H1 (cell line): Measurements from ENCODE around the gene ACAP2. TPM values are rescaled to one million over a fixed set of nuclear protein-coding genes. Genes with fewer than 3 reads are reported as not detected.

Experiments
- CTCF ChIA-PET: fragments of 300-600 bp; sonication (Branson Sonifier 250); formaldehyde crosslinking; loops from one replicate; lab custom pipeline; 2021; ENCODE audit not compliant: partially characterized antibody; lab: Charles Lee
- POLR2A ChIA-PET: fragments of 300-600 bp; sonication (Branson Sonifier 250); formaldehyde crosslinking; loops from one replicate; lab custom pipeline; 2021; ENCODE audit warnings: inconsistent platforms; ENCODE audit not compliant: partially characterized antibody; lab: Charles Lee
- DNase-seq, 2 experiments: peaks; one replicate each; pipeline versions ENCODE4 v3.0.0 to v3.0.0-alpha.2; 2010 to 2022; ENCODE audit warnings: low spot score in 2 of 2, low read depth in 1 of 2, mixed read lengths in 1 of 2
- FAIRE-seq: peaks from 2 replicates; lab custom pipeline; 2011; peaks lifted over from hg19 to GRCh38; lab: Jason Lieb, UNC
- H2AFZ ChIP-seq: 2 replicates; pipeline ENCODE4 v1.8.1; 2012; ENCODE audit warnings: low read length, inconsistent platforms
- H2AK5ac ChIP-seq: 2 replicates; pipeline ENCODE4 v1.6.1; 2013; ENCODE audit warnings: low read depth, low read length
- H2BK120ac ChIP-seq: replicated peaks from 2 replicates; pipeline ENCODE3; 2013; ENCODE audit warnings: low read depth, low read length, inconsistent platforms
- H2BK12ac ChIP-seq: 2 replicates; pipeline ENCODE4 v1.6.1; 2013; ENCODE audit warnings: low read depth, low read length
- H2BK15ac ChIP-seq: 2 replicates; pipeline ENCODE4 v1.6.1; 2013; ENCODE audit warnings: low read length
- H2BK20ac ChIP-seq: 2 replicates; pipeline ENCODE4 v1.6.1; 2013; ENCODE audit warnings: low read length
- H2BK5ac ChIP-seq: 2 replicates; pipeline ENCODE4 v1.6.1; 2013; ENCODE audit warnings: low read depth, low read length
- H3K14ac ChIP-seq: 2 replicates; pipeline ENCODE4 v1.6.1; 2013; ENCODE audit warnings: inconsistent platforms; ENCODE audit not compliant: insufficient read length
- H3K18ac ChIP-seq: 2 replicates; pipeline ENCODE4 v1.6.1; 2013; ENCODE audit warnings: low read length; ENCODE audit errors: extremely low read depth
- H3K23ac ChIP-seq: 2 replicates; pipeline ENCODE4 v1.6.1; 2013; ENCODE audit warnings: inconsistent platforms; ENCODE audit not compliant: insufficient read length
- H3K23me2 ChIP-seq: 2 replicates; pipeline ENCODE4 v1.6.1; 2013; ENCODE audit warnings: low read depth, low read length
- H3K27ac ChIP-seq: 2 replicates; pipeline ENCODE4 v1.6.1; 2011; ENCODE audit warnings: low read depth, low read length, inconsistent platforms
- H3K27me3 ChIP-seq, 4 experiments: replicated peaks in 1 of 4; 1 replicate in 1 of 4; 2 replicates in 3 of 4; pipeline versions ENCODE4 v1.6.1 to v1.8.1; 2011 to 2013; ENCODE audit warnings: low read length in 3 of 4, mild to moderate bottlenecking in 3 of 4, inconsistent platforms in 2 of 4, mixed read lengths in 2 of 4, moderate library complexity in 1 of 4; ENCODE audit not compliant: control insufficient read depth in 3 of 4, insufficient read depth in 3 of 4; ENCODE audit errors: extremely low read depth in 1 of 4
- H3K36me3 ChIP-seq, 4 experiments: 2 replicates each; pipeline versions ENCODE4 v1.6.1 to v1.8.1; 2011 to 2013; ENCODE audit warnings: mild to moderate bottlenecking in 4 of 4, low read length in 3 of 4, moderate library complexity in 2 of 4, control low read depth in 1 of 4, inconsistent platforms in 1 of 4; ENCODE audit not compliant: insufficient read depth in 4 of 4, control insufficient read depth in 2 of 4
- H3K4ac ChIP-seq: replicated peaks from 2 replicates; pipeline ENCODE3; 2013; ENCODE audit warnings: low read length, low read depth, mixed read lengths, inconsistent platforms; ENCODE audit not compliant: insufficient read length
- H3K4me1 ChIP-seq, 4 experiments: replicated peaks in 1 of 4; 1 replicate in 1 of 4; 2 replicates in 3 of 4; pipeline versions ENCODE4 v1.6.1 to v1.8.1; 2011 to 2013; ENCODE audit warnings: low read length in 3 of 4, inconsistent platforms in 2 of 4, mixed read lengths in 1 of 4; ENCODE audit not compliant: insufficient read depth in 4 of 4, control insufficient read depth in 3 of 4
- H3K4me2 ChIP-seq, 2 experiments: 2 replicates each; pipeline versions ENCODE4 v1.6.1 to v1.8.1; 2011 to 2013; ENCODE audit warnings: low read depth in 2 of 2, low read length in 2 of 2, control low read depth in 1 of 2, inconsistent platforms in 1 of 2, mild to moderate bottlenecking in 1 of 2; ENCODE audit not compliant: insufficient read depth in 1 of 2
- H3K4me3 ChIP-seq, 4 experiments: fragments of 200-600, 300-600 bp in 1 of 4; sonication (generic), shearing (Covaris generic), sonication (Bioruptor Twin) in 1 of 4; 2 replicates each; pipeline versions ENCODE4 v1.5.1 to v1.8.1; 2011 to 2016; ENCODE audit warnings: low read length in 4 of 4, low read depth in 3 of 4, control low read depth in 2 of 4, inconsistent platforms in 2 of 4, mild to moderate bottlenecking in 2 of 4, mixed read lengths in 1 of 4, moderate library complexity in 1 of 4; ENCODE audit not compliant: insufficient read depth in 2 of 4; ENCODE audit errors: extremely low read depth in 1 of 4
- H3K56ac ChIP-seq: replicated peaks from 2 replicates; pipeline ENCODE3; 2013; ENCODE audit warnings: low read depth, mild to moderate bottlenecking, mixed read lengths, low read length, inconsistent platforms; ENCODE audit not compliant: insufficient read length
- H3K79me1 ChIP-seq: 2 replicates; pipeline ENCODE4 v1.6.1; 2013; ENCODE audit warnings: low read depth, low read length, control low read depth
- H3K79me2 ChIP-seq, 2 experiments: 2 replicates each; pipeline versions ENCODE4 v1.6.1 to v1.8.1; 2012 to 2013; ENCODE audit warnings: low read length in 2 of 2, mild to moderate bottlenecking in 2 of 2, inconsistent platforms in 1 of 2; ENCODE audit not compliant: insufficient read depth in 2 of 2, control insufficient read depth in 1 of 2
- H3K9ac ChIP-seq, 4 experiments: replicated peaks in 1 of 4; 1 replicate in 1 of 4; 2 replicates in 3 of 4; pipeline versions ENCODE4 v1.6.1 to v1.8.1; 2011 to 2013; ENCODE audit warnings: low read depth in 3 of 4, low read length in 3 of 4, control low read depth in 2 of 4, mild to moderate bottlenecking in 2 of 4, moderate library complexity in 2 of 4, inconsistent platforms in 1 of 4; ENCODE audit errors: extremely low read depth in 1 of 4
- H3K9me3 ChIP-seq, 2 experiments: 2 replicates each; pipeline versions ENCODE4 v1.6.1 to v1.8.1; 2012 to 2013; ENCODE audit warnings: mild to moderate bottlenecking in 2 of 2, moderate library complexity in 2 of 2, control low read depth in 1 of 2, inconsistent platforms in 1 of 2, low read depth in 1 of 2, low read length in 1 of 2, mixed read lengths in 1 of 2; ENCODE audit not compliant: insufficient read depth in 2 of 2
- H4K20me1 ChIP-seq, 2 experiments: replicated peaks in 1 of 2; 2 replicates each; pipeline versions ENCODE3 to v1.8.1; 2011 to 2013; ENCODE audit warnings: inconsistent platforms in 2 of 2, low read length in 2 of 2, mild to moderate bottlenecking in 1 of 2; ENCODE audit not compliant: insufficient read depth in 2 of 2, control insufficient read depth in 1 of 2
- H4K5ac ChIP-seq: 2 replicates; pipeline ENCODE4 v1.6.1; 2013; ENCODE audit warnings: low read length, low read depth, mixed read lengths, inconsistent platforms; ENCODE audit not compliant: insufficient read length
- H4K8ac ChIP-seq: 2 replicates; pipeline ENCODE4 v1.8.0; 2013; ENCODE audit warnings: mild to moderate bottlenecking, moderate library complexity, low read length, inconsistent platforms; ENCODE audit not compliant: insufficient read depth; ENCODE audit errors: extremely low read depth
- H4K91ac ChIP-seq: replicated peaks from 2 replicates; pipeline ENCODE3; 2013; ENCODE audit warnings: low read length, mixed read lengths, inconsistent platforms; ENCODE audit not compliant: insufficient read length
- BACH1 ChIP-seq: IDR thresholded peaks from 2 replicates; pipeline ENCODE4 v1.6.1; 2012; ENCODE audit warnings: low read length, improper control_type of control experiment
- CEBPB ChIP-seq: IDR thresholded peaks from 2 replicates; pipeline ENCODE4 v1.6.1; 2012; ENCODE audit warnings: low read depth, low read length
- EGR1 ChIP-seq: IDR thresholded peaks from 2 replicates; pipeline ENCODE4 v1.6.1; 2011; ENCODE audit warnings: low read depth, low read length, borderline replicate concordance
- HDAC2 ChIP-seq, 2 experiments: fragments of 300-600 bp in 1 of 2; sonication (generic) in 1 of 2; IDR thresholded peaks; 2 replicates each; pipeline ENCODE4 v1.6.1; 2011 to 2012; ENCODE audit warnings: low read depth in 2 of 2, low read length in 2 of 2, mild to moderate bottlenecking in 2 of 2, moderate library complexity in 2 of 2, borderline replicate concordance in 1 of 2, inconsistent platforms in 1 of 2
- HDAC6 ChIP-seq: IDR thresholded peaks from one replicate; pipeline ENCODE4 v1.7.1; 2012; ENCODE audit warnings: low read depth, mild to moderate bottlenecking, inconsistent platforms, low read length, moderate library complexity
- NRF1 ChIP-seq: IDR thresholded peaks from 2 replicates; pipeline ENCODE4 v1.6.1; 2011; ENCODE audit warnings: mild to moderate bottlenecking, low read depth, low read length, improper control_type of control experiment
- POLR2A ChIP-seq, 2 experiments: IDR thresholded peaks; 1 replicate in 1 of 2; 2 replicates in 1 of 2; pipeline ENCODE4 v1.6.1; 2011; ENCODE audit warnings: low read depth in 2 of 2, low read length in 2 of 2, mild to moderate bottlenecking in 2 of 2; ENCODE audit errors: control extremely low read depth in 1 of 2
- TAF7 ChIP-seq: optimal IDR thresholded peaks from 2 replicates; pipeline ENCODE3; 2011; ENCODE audit warnings: low read depth, mild to moderate bottlenecking, inconsistent platforms, low read length, moderate library complexity, borderline replicate concordance
- YY1 ChIP-seq: IDR thresholded peaks from 2 replicates; pipeline ENCODE4 v1.6.1; 2011; ENCODE audit warnings: low read depth, mild to moderate bottlenecking, low read length
- WGBS, 2 experiments: shearing (Covaris generic) in 1 of 2; methylation state at CpG; one replicate each; pipeline versions ENCODE4 v1.1.6 to v1.1.7; 2013 to 2015; ENCODE audit warnings: low lambda C conversion rate in 2 of 2, mixed read lengths in 2 of 2, inconsistent platforms in 1 of 2, low coverage in 1 of 2, missing lambda C conversion rate in 1 of 2; ENCODE audit not compliant: insufficient replicate concordance in 2 of 2, insufficient coverage in 1 of 2, insufficient read length in 1 of 2; ENCODE audit errors: extremely low coverage in 1 of 2, missing lambda C conversion rate in 1 of 2; 5-methylcytosine and 5-hydroxymethylcytosine counted together
- polyA plus RNA-seq, 7 experiments: library from polyadenylated mRNA; depleted of rRNA in 3 of 7; stranded (reverse) in 5 of 7; unstranded in 2 of 7; fragments of >200 nt in 5 of 7; fragments of 200-250 nt in 2 of 7; gene quantifications; 1 replicate in 5 of 7; 2 replicates in 1 of 7; 4 replicates in 1 of 7; pipeline versions ENCODE4 v1.2.1 to v1.2.3, GENCODE V29; 2011 to 2013; ENCODE audit warnings: missing spikeins in 2 of 7, mixed read lengths in 2 of 7
- total RNA-seq: library from RNA; stranded (reverse); fragmentation: NEBNext Ultra II Directional; extraction: Animal tissue kit (Norgen Biotek cat#: 25700); gene quantifications from 2 replicates; pipeline ENCODE4 v1.2.1, GENCODE V29; 2021

Gene ACAP2
- total and polyA plus RNA-seq, 2 of the 8 experiments (the other 6 are each of a cell fraction or from before 2014, with no cell fraction given): 7.7 to 37.3 TPM

GRCh38 chr3:195236801-195237570 is 205.8 kb downstream of the ACAP2 start:
- POLR2A ChIA-PET: no interaction called here
- H2AFZ ChIP-seq: no peak overlapping the region
- H2BK20ac ChIP-seq: no peak overlapping the region
- H3K9ac ChIP-seq: no peak overlapping the region
- TF ChIP-seq CEBPB: no peak
- TF ChIP-seq POLR2A (IDR thresholded peaks at IDR 0.05; ENCODE audit: control extremely low read depth in 1 of 2, low read depth in 2 of 2, low read length in 2 of 2): no peak
- no peak for TF ChIP-seq NRF1
- TF ChIP-seq HDAC2 (IDR thresholded peaks at IDR 0.05; ENCODE audit: borderline replicate concordance in 1 of 2, low read depth in 2 of 2, low read length in 2 of 2): no peak
- no peak for TF ChIP-seq BACH1
- TF ChIP-seq EGR1: no peak
- TF ChIP-seq TAF7: no peak
- no peak for TF ChIP-seq YY1
- no peak for TF ChIP-seq HDAC6
- no peaks in the 10 kb centered on the region for H3K9me3 ChIP-seq
- no peak overlapping the region for H3K4me3 ChIP-seq
- H3K23me2 ChIP-seq: 0 out of 2 replicates have a peak, but pooled peaks cover 2% of the 10 kb centered on the region
- FAIRE-seq (no peak), DNase-seq (no peak)
- H3K23ac ChIP-seq: no peak overlapping the region
- peaks cover 3 to 13% of the 10 kb centered on the region in 2 experiments for H4K20me1 ChIP-seq
- no peaks in the 10 kb centered on the region; a peak in 1 of 8 replicates for H3K36me3 ChIP-seq
- no peaks in the 10 kb centered on the region for H3K27me3 ChIP-seq
- no peak overlapping the region for H2BK5ac ChIP-seq
- H4K5ac ChIP-seq: no peak overlapping the region
- no peak overlapping the region for H3K4me2 ChIP-seq
- 0 out of 2 replicates have a peak overlapping the region, but pooled peaks have one; percentile 23 for H2BK12ac ChIP-seq
- peak overlapping the region; percentile 31 for H4K91ac ChIP-seq
- no peak overlapping the region for H3K27ac ChIP-seq
- peaks cover 0 to 5% (median 1%) of the 10 kb centered on the region in 4 experiments; a peak in 4 of 7 replicates for H3K4me1 ChIP-seq
- no peak overlapping the region; the same call in 1 of the 2 replicates for H4K8ac ChIP-seq
- no peak overlapping the region for H3K56ac ChIP-seq
- H3K79me2 ChIP-seq: peaks cover 0 to 27% of the 10 kb centered on the region in 2 experiments; a peak in 2 of 4 replicates
- H2BK120ac ChIP-seq: no peak overlapping the region
- H3K18ac ChIP-seq: no peak overlapping the region
- H2BK15ac ChIP-seq: no peak overlapping the region
- no peak overlapping the region for H2AK5ac ChIP-seq
- 86% methylated on average over 10 of the region's 10 CpGs; no CpG with 5 or more reads in 1 of the 2 experiments for WGBS, 2 experiments
- CTCF ChIA-PET: interaction anchor here (1.0 to 1.5 kb wide), 6 partner anchors 10 to 550 kb away, joined by 3 to 6 read pairs (median 4); no protein-coding TSS in a partner anchor
- no peak overlapping the region for H3K14ac ChIP-seq
- no peak overlapping the region for H3K4ac ChIP-seq
- H3K79me1 ChIP-seq: peaks cover 13% of the 10 kb centered on the region; the same call in 1 of the 2 replicates
